Measurements from ENCODE around the gene CIC. TPM values are rescaled to one million over a fixed set of nuclear protein-coding genes. Genes with fewer than 3 reads are reported as not detected.
"Not testable (repeated sequence)": the region's sequence is repeated elsewhere in the genome, so short reads cannot be mapped to it uniquely, and the experiment has no call there.

CIC gene
- total RNA-seq, 1 donor from 2014 or later, result 93.4 TPM

- DNase-seq (ENCODE audit: low spot score), result no peak
Measured at GRCh38 chr19:42313096-42313839, 44.2 kb downstream of the CIC start, which contains the start of gene TMEM145. Gene TMEM145 (plus strand): TSS chr19:42313309. CDS start chr19:42313377, 68 bp downstream.

DNA sequence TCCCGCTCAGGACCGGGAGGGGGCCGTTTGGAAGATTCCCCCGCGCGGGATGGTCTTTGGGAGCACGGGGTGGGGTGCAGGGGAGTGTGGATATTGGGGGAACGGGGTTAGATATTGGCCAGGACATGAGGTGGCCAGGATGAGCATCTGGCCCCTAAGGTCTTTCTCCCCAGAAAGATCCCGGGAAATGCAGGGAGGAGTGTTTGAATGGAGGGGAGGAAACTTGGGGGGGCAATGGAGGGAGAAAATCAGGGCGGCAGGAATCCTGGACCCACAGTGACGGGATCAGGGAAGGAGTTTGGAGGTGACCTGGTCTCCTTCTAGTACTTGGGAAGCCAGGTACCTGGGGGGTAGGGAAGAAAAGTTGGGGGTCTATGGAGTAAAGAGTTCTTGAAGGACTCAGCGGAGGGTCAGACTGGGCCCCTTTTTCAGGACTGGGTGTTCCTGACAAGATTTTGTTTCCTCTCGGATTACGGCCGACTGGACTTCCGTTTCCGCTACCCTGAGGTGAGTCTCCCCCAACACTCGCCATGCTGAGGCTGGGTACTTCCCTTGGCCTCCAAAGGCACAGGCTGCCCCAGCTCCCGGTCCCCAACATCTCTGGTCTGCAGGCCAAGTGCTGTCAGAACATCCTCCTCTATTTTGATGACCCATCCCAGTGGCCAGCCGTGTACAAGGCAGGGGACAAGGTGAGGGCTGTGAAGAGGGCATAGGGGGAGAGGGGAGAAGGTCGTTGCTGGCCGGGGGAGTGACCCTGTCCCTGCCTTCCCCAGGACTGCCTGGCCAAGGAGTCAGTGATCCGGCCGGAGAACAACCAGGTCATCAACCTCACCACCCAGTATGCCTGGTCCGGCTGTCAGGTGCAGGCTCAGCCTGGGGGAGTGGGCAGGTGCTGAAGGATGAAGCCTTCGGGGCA is 45.0 kb downstream of the CIC start:
- no peak for DNase-seq (ENCODE audit: low spot score)

GRCh38 chr19:42315024-42315423 is 46.0 kb downstream of the CIC start:
- no peak for DNase-seq (ENCODE audit: low spot score)

GRCh38 chr19:42316223-42317211 is 47.5 kb downstream of the CIC start:
- no peak for DNase-seq (ENCODE audit: low spot score)

- no peak for DNase-seq (ENCODE audit: low spot score)
Measured at GRCh38 chr19:42317535-42317934, 48.5 kb downstream of the CIC start.

DNA sequence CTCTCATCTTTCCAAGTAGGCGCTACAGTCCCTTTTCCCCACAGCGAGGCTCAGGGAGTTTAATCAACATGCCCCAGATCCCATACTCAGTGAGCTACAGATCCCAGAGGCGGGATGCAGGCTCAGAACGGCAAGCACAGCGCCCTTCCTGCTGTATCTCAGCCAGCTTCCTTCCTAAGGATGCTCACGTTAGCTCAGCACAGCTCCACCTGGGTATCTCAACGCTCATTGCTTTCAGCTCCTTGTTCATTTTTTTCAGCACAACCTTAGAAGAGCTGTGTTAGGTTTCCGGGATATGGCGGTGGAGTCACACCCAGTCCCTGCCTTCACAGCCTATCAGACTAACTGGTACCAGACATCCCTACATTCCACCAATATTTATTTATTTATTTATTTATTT is 53.3 kb downstream of the CIC start:
- DNase-seq (ENCODE audit: low spot score), result no peak

DNA sequence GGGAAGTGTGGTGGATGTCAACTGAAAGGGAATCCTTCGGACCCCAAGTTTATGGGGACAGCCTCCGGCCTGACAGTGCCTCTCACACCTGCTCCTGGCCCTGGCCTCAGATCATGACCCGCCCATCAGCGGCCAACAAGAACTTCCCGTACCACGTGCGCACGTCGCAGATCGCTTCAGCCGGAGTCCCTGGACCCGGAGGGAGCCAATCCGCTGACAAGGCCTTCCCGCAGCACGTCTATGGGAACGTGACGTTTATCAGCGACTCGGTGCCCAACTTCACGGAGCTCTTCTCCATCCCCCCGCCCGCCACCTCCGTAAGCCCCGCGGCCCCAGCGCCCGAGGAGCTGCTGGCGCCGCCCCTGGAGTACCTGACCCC is 54.4 kb downstream of the CIC start:
- no peak for DNase-seq (ENCODE audit: low spot score)

- DNase-seq (ENCODE audit: low spot score), result no peak
Measured at GRCh38 chr19:42323852-42324654, 55.0 kb downstream of the CIC start.

- DNase-seq (ENCODE audit: low spot score), result no peak
Measured at GRCh38 chr19:42324655-42325307, 55.7 kb downstream of the CIC start.

DNA sequence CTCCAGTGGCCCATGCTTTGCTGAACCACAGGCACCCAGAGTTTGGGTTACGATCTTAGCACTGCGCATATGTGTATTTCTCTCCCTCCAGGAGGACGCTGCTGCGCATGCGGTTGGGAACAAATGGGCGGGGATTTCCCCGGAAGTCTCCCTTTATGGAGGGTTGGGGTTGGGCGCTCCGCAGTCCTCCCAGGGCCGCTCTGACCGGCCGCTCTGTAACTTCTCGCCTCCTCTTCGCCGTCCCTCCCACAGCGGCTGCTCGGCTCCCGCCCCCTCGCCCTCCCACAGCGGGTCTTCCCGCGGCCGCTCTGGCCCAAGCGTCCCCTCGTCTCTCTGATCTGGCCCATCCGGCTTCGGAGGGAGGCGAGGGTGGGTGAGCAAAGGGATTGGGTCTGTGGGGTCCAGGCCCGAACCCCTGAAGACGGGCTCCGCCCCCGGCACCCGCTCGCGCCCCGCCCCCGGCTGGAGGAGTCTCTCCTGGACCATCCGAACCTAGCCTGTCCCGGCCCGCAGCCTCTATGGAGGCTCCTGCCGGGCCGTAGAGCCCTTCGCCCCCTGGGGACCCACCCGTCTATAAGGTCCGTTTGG is 56.4 kb downstream of the CIC start, which contains the start of gene MEGF8:
TSS of gene MEGF8 (plus strand) at position 328 of the 588 bp plus-strand sequence. CDS start 609 bp downstream, outside the sequence.
- peak; percentile 98 for DNase-seq (ENCODE audit: low spot score)

DNA sequence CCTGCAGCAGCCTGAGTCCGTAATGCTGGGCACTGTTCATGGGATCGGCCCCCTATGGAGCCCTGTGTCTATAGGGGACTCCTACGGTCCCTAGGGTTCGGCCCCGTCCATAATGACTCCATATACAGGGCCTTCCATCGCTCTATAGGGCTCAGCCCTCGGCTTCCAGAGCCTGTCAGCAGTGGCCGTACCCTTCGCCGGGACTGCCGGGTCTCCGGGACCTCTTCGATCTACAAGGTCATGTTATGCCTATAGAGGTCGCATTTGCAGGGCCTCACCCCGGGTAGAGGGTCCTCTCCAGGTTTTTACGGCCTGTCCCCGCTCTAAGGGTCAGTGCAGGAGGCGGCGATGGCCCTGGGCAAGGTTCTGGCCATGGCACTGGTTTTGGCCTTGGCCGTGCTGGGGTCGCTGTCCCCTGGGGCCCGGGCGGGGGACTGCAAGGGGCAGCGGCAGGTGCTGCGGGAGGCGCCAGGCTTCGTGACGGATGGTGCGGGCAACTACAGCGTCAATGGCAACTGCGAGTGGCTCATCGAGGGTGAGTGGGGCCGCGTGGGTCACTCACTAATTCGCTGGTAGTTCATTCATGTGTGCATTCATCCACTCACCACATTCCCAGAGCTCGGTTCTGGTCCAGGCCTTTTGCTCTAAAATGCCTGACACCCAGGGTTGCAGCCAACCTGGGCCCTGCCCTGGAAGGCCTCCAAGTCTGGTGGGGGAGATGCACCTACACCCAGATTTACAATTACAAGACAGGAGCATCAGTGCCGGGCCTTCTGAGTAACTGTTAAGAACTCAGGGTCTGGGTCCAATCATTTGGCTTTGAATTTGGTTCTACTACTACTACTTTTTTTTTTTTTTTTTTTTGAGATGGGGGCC is 57.1 kb downstream of the CIC start:
- no peak for DNase-seq (ENCODE audit: low spot score)

GRCh38 chr19:42326969-42327368 is 57.9 kb downstream of the CIC start:
- DNase-seq (ENCODE audit: low spot score), result no peak

DNA sequence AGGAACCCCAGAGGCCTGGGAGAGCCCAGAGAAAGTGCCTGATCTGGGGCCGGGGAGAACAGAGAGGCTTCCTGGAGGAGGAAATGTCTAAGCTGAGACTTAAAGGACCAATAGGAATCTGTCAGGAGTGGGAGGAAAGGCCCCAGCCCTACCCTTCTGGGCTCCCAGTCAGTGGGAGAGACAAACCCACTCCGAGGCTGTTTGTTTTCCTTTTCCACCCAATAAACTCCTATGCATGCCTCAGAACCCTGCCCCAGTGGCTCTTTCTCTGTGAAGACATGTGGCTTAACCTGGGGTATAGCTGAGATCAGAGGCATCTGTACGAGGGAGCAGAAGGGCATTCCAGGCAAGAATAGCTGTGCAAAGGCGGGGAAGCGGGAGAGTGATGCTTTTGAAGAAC is 58.3 kb downstream of the CIC start:
- no peak for DNase-seq (ENCODE audit: low spot score)

DNA sequence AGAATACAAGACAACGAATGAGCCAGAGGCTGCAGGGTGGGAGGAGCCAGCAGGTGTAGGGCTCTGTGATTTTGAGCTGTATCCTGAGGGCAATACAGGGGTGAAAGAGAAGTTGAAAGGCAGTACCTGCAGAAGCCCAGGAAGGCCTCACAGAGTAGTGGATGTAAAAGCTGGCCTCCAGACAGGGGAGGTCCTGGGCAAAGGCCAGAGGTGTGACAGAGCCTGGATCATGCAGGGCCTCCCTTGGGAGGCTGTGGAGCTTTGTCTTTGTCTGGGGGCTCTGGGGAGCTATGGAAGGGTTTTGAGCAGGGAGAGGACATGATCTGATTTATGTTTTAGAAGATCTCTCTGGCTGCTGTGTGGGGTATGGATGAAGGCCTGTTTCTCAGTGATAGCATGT is 59.1 kb downstream of the CIC start:
- no peak for DNase-seq (ENCODE audit: low spot score)

GRCh38 chr19:42328854-42329253 is 59.8 kb downstream of the CIC start:
- no peak for DNase-seq (ENCODE audit: low spot score)

GRCh38 chr19:42330241-42330711 is 61.2 kb downstream of the CIC start:
- no peak for DNase-seq (ENCODE audit: low spot score)

- not testable (repeated sequence) for DNase-seq (ENCODE audit: low spot score)
Measured at GRCh38 chr19:42331333-42331732, 62.3 kb downstream of the CIC start.

DNA sequence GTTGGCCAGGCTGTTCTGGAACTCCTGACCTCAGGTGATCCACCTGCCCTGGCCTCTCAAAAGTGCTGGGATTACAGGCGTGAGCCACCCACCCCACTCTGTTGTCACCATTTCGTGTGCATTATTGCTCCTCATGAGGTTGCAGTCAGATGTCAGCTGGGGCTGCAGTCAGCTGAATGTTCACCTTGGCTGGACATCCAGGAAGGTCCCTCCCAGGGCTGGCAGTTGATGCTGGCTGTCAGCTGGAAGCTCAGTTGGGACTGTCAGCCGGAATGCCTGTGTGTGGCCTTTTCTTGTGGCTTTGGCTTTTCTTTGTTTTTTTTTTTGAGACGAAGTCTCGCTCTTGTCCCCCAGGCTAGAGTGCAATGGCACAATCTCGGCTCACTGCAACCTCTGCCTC is 63.0 kb downstream of the CIC start:
- no peak for DNase-seq (ENCODE audit: low spot score)

- DNase-seq (ENCODE audit: low spot score), result no peak
Measured at GRCh38 chr19:42333018-42333417, 64.0 kb downstream of the CIC start.

All from mucosa of gallbladder (tissue), 1 donor.